Activated T-cell treated with anti-CD3 and anti-CD28 coated beads, Interleukin-2, amount 50 U/mL, for 24 hours (primary cell): ENCODE data around the gene RAP1A.

ENCODE experiments used
- DNase-seq: peaks from one replicate; pipeline ENCODE4 v3.0.0-alpha.2; 2020
- H3K27ac Mint-ChIP-seq: 2 replicates; pipeline ENCODE4 v1.8.0; 2020; ENCODE audit warnings: mild to moderate bottlenecking, mixed read lengths
- H3K27me3 Mint-ChIP-seq: 2 replicates; pipeline ENCODE4 v1.8.0; 2020; ENCODE audit warnings: mixed read lengths
- H3K36me3 Mint-ChIP-seq: 2 replicates; pipeline ENCODE4 v1.8.0; 2020; ENCODE audit warnings: low read depth, mixed read lengths
- H3K4me1 Mint-ChIP-seq: 2 replicates; pipeline ENCODE4 v1.8.0; 2020; ENCODE audit warnings: low read depth, mixed read lengths
- H3K4me3 Mint-ChIP-seq: 2 replicates; pipeline ENCODE4 v1.8.0; 2020; ENCODE audit warnings: mild to moderate bottlenecking, moderate library complexity, mixed read lengths
- H3K9me3 Mint-ChIP-seq: 2 replicates; pipeline ENCODE4 v1.8.0; 2020; ENCODE audit warnings: mixed read lengths

RAP1A gene

GRCh38 chr1:111761717-111762116 is 142.1 kb downstream of the RAP1A start:
- no peak for DNase-seq
- Mint-ChIP-seq H3K27me3 (no peaks in the 10 kb centered on the region), H3K9me3 (no peaks in the 10 kb centered on the region), H3K27ac (peak overlapping the region; percentile 35), H3K4me3 (no peak overlapping the region), H3K36me3 (peaks cover 94% of the 10 kb centered on the region), H3K4me1 (peaks cover 38% of the 10 kb centered on the region)

GRCh38 chr1:111762332-111762731 is 142.7 kb downstream of the RAP1A start:
- H3K9me3 Mint-ChIP-seq = no peaks in the 10 kb centered on the region
- H3K27ac Mint-ChIP-seq = peak overlapping the region; percentile 26
- H3K4me1 Mint-ChIP-seq = peaks cover 34% of the 10 kb centered on the region
- no peak for DNase-seq
- H3K36me3 Mint-ChIP-seq = peaks cover 92% of the 10 kb centered on the region
- no peak overlapping the region for H3K4me3 Mint-ChIP-seq
- H3K27me3 Mint-ChIP-seq = no peaks in the 10 kb centered on the region
